H9 (cell line): ENCODE results near the gene SMARCC1. TPM values are rescaled to one million over a fixed set of nuclear protein-coding genes. Genes with fewer than 3 reads are reported as not detected.

Source experiments
- DNase-seq: peaks from one replicate; pipeline ENCODE4 v3.0.0-alpha.2; 2017
- H2AFZ ChIP-seq: one replicate; pipeline ENCODE4 v1.6.1; 2013; ENCODE audit warnings: mild to moderate bottlenecking, low read length, control low read depth, moderate library complexity
- H2AK5ac ChIP-seq: 2 replicates; pipeline ENCODE4 v1.6.1; 2013; ENCODE audit warnings: low read length, control low read depth, mixed read lengths; ENCODE audit not compliant: insufficient read length
- H2BK120ac ChIP-seq: one replicate; pipeline ENCODE4 v1.6.1; 2013; ENCODE audit warnings: low read depth, mild to moderate bottlenecking, low read length, control low read depth, inconsistent platforms; ENCODE audit not compliant: poor library complexity, severe bottlenecking
- H2BK12ac ChIP-seq: 2 replicates; pipeline ENCODE4 v1.6.1; 2013; ENCODE audit warnings: low read length, control low read depth, mixed read lengths, low read depth; ENCODE audit not compliant: insufficient read length
- H2BK15ac ChIP-seq: 2 replicates; pipeline ENCODE4 v1.6.1; 2013; ENCODE audit warnings: low read depth, low read length, control low read depth
- H2BK20ac ChIP-seq: one replicate; pipeline ENCODE4 v1.6.1; 2013; ENCODE audit warnings: low read depth, mild to moderate bottlenecking, low read length, control low read depth, inconsistent platforms; ENCODE audit not compliant: poor library complexity, severe bottlenecking
- H2BK5ac ChIP-seq: 2 replicates; pipeline ENCODE4 v1.6.1; 2013; ENCODE audit warnings: low read length, control low read depth, mixed read lengths; ENCODE audit not compliant: insufficient read length
- H3K14ac ChIP-seq: 2 replicates; pipeline ENCODE4 v1.6.1; 2013; ENCODE audit warnings: low read length, control low read depth; ENCODE audit not compliant: insufficient read depth
- H3K18ac ChIP-seq: 2 replicates; pipeline ENCODE4 v1.6.1; 2013; ENCODE audit warnings: low read depth, mild to moderate bottlenecking, mixed read lengths, low read length, control low read depth; ENCODE audit not compliant: insufficient read length
- H3K23ac ChIP-seq: 2 replicates; pipeline ENCODE4 v1.6.1; 2013; ENCODE audit warnings: low read length, control low read depth, mixed read lengths, low read depth; ENCODE audit not compliant: insufficient read length
- H3K23me2 ChIP-seq: 2 replicates; pipeline ENCODE4 v1.6.1; 2013; ENCODE audit warnings: low read depth, mild to moderate bottlenecking, mixed read lengths, low read length, control low read depth; ENCODE audit not compliant: insufficient read length, poor library complexity, severe bottlenecking
- H3K27ac ChIP-seq: 2 replicates; pipeline ENCODE4 v1.5.1; 2013; ENCODE audit warnings: low read length, control low read depth, mixed read lengths, low read depth; ENCODE audit not compliant: insufficient read length
- H3K27me3 ChIP-seq: 2 replicates; pipeline ENCODE4 v1.6.1; 2013; ENCODE audit warnings: low read length, control low read depth, inconsistent platforms; ENCODE audit not compliant: insufficient read depth
- H3K4ac ChIP-seq: 2 replicates; pipeline ENCODE4 v1.6.1; 2013; ENCODE audit warnings: low read depth, mild to moderate bottlenecking, control low read depth, inconsistent platforms, low read length, moderate library complexity
- H3K4me1 ChIP-seq: 2 replicates; pipeline ENCODE4 v1.6.1; 2013; ENCODE audit warnings: low read length, control low read depth, inconsistent platforms; ENCODE audit not compliant: insufficient read depth
- H3K4me2 ChIP-seq: 2 replicates; pipeline ENCODE4 v1.6.1; 2013; ENCODE audit warnings: low read length, control low read depth, mixed read lengths; ENCODE audit not compliant: insufficient read length, insufficient read depth
- H3K56ac ChIP-seq: 2 replicates; pipeline ENCODE4 v1.6.1; 2013; ENCODE audit warnings: low read depth, mild to moderate bottlenecking, mixed read lengths, low read length, control low read depth; ENCODE audit not compliant: insufficient read length
- H3K79me1 ChIP-seq: 2 replicates; pipeline ENCODE4 v1.6.1; 2013; ENCODE audit warnings: low read depth, mild to moderate bottlenecking, moderate library complexity, low read length, control low read depth, inconsistent platforms; ENCODE audit not compliant: insufficient read depth, poor library complexity, severe bottlenecking
- H3K79me2 ChIP-seq: 2 replicates; pipeline ENCODE4 v1.6.1; 2013; ENCODE audit warnings: low read length, control low read depth, inconsistent platforms; ENCODE audit not compliant: insufficient read depth
- H3K9ac ChIP-seq: 2 replicates; pipeline ENCODE4 v1.6.1; 2013; ENCODE audit warnings: low read length, control low read depth, mixed read lengths; ENCODE audit not compliant: insufficient read length; ENCODE audit errors: extremely low read depth
- H3K9me3 ChIP-seq: one replicate; pipeline ENCODE4 v1.6.1; 2013; ENCODE audit warnings: low read depth, low read length, inconsistent platforms; ENCODE audit not compliant: control insufficient read depth
- H3T11ph ChIP-seq: one replicate; pipeline ENCODE4 v1.6.1; 2013; ENCODE audit warnings: mild to moderate bottlenecking, low read length, control low read depth, inconsistent platforms
- H4K20me1 ChIP-seq: one replicate; pipeline ENCODE4 v1.6.1; 2013; ENCODE audit not compliant: control insufficient read depth, insufficient read length, insufficient read depth
- H4K5ac ChIP-seq: 2 replicates; pipeline ENCODE4 v1.6.1; 2013; ENCODE audit warnings: low read depth, mild to moderate bottlenecking, mixed read lengths, low read length, control low read depth; ENCODE audit not compliant: insufficient read length
- H4K8ac ChIP-seq: replicated peaks from 2 replicates; pipeline ENCODE4 v1.6.1; 2013; ENCODE audit warnings: low read length, control low read depth, mixed read lengths, low read depth; ENCODE audit not compliant: insufficient read length
- H4K91ac ChIP-seq: 2 replicates; pipeline ENCODE4 v1.6.1; 2013; ENCODE audit warnings: low read depth, mild to moderate bottlenecking, moderate library complexity, mixed read lengths, low read length, control low read depth; ENCODE audit not compliant: insufficient read length
- H3K27ac Mint-ChIP-seq, 3 experiments: 2 replicates in 2 of 3; 3 replicates in 1 of 3; pipeline ENCODE4 v1.8.0; 2020 to 2021; ENCODE audit warnings: mixed read lengths in 3 of 3, mild to moderate bottlenecking in 1 of 3, moderate library complexity in 1 of 3
- H3K27me3 Mint-ChIP-seq: 2 replicates; pipeline ENCODE4 v1.8.0; 2021; ENCODE audit warnings: low read depth, mild to moderate bottlenecking, moderate library complexity, mixed read lengths
- H3K36me3 Mint-ChIP-seq, 3 experiments: 2 replicates in 2 of 3; 3 replicates in 1 of 3; pipeline ENCODE4 v1.8.0; 2020 to 2021; ENCODE audit warnings: low read depth in 3 of 3, mixed read lengths in 3 of 3; ENCODE audit not compliant: insufficient read depth in 1 of 3
- H3K4me1 Mint-ChIP-seq, 2 experiments: 2 replicates each; pipeline ENCODE4 v1.8.0; 2020; ENCODE audit warnings: mixed read lengths in 2 of 2
- H3K4me3 Mint-ChIP-seq, 2 experiments: 2 replicates in 1 of 2; 3 replicates in 1 of 2; pipeline ENCODE4 v1.8.0; 2020 to 2021; ENCODE audit warnings: mild to moderate bottlenecking in 2 of 2, mixed read lengths in 2 of 2, moderate library complexity in 1 of 2
- H3K9me3 Mint-ChIP-seq, 2 experiments: 2 replicates in 1 of 2; 3 replicates in 1 of 2; pipeline ENCODE4 v1.8.0; 2020; ENCODE audit warnings: mild to moderate bottlenecking in 2 of 2, mixed read lengths in 2 of 2, moderate library complexity in 1 of 2
- WGBS: extraction: QIAGEN DNeasy Blood & Tissue Kit; methylation state at CpG from one replicate; pipeline ENCODE4 v1.1.7; 2013; ENCODE audit warnings: missing lambda C conversion rate, low lambda C conversion rate, mixed read lengths; ENCODE audit not compliant: insufficient read length; ENCODE audit errors: extremely low coverage; 5-methylcytosine and 5-hydroxymethylcytosine counted together
- total RNA-seq: library from RNA; stranded (reverse); gene quantifications from 2 replicates; pipeline ENCODE4 v1.2.1, GENCODE V29; 2021
- TF ChIP-seq, protein P1 (sequence below): fragments of 200-600 bp; sonication (generic); conservative IDR thresholded peaks from 3 replicates; pipeline ENCODE4 v1.8.0; 2021; ENCODE audit warnings: antibody characterized with exemption, mild to moderate bottlenecking

The SMARCC1 gene
- total RNA-seq, 1 experiment from 2014 or later, result 274 TPM

- Histone ChIP-seq H3K27me3 (no peaks in the 10 kb centered on the region), H4K91ac (no peak overlapping the region), H3K9ac (no peak overlapping the region), H2BK20ac (no peak overlapping the region), H3K56ac (no peak overlapping the region), H3K27ac (no peak overlapping the region), H2BK15ac (no peak overlapping the region), H4K8ac (no peak overlapping the region), H3K14ac (no peak overlapping the region), H3K4me2 (no peak overlapping the region), H3T11ph (no peak overlapping the region), H3K23ac (no peak overlapping the region), H3K18ac (no peak overlapping the region), H2AFZ (no peak overlapping the region), H2AK5ac (no peak overlapping the region), H3K23me2 (no peaks in the 10 kb centered on the region), H2BK5ac (no peak overlapping the region), H3K9me3 (no peaks in the 10 kb centered on the region), H4K20me1 (no peaks in the 10 kb centered on the region), H3K4me1 (no peaks in the 10 kb centered on the region), H3K79me1 (peaks cover 3% of the 10 kb centered on the region), H3K4ac (no peak overlapping the region), H2BK12ac (no peak overlapping the region), H4K5ac (no peak overlapping the region), H2BK120ac (no peak overlapping the region), H3K79me2 (no peaks in the 10 kb centered on the region)
- no peak overlapping the region for H3K4me3 Mint-ChIP-seq
- H3K36me3 Mint-ChIP-seq, result peaks cover 41 to 57% (median 51%) of the 10 kb centered on the region in 3 experiments
- TF ChIP-seq, protein P1, sequence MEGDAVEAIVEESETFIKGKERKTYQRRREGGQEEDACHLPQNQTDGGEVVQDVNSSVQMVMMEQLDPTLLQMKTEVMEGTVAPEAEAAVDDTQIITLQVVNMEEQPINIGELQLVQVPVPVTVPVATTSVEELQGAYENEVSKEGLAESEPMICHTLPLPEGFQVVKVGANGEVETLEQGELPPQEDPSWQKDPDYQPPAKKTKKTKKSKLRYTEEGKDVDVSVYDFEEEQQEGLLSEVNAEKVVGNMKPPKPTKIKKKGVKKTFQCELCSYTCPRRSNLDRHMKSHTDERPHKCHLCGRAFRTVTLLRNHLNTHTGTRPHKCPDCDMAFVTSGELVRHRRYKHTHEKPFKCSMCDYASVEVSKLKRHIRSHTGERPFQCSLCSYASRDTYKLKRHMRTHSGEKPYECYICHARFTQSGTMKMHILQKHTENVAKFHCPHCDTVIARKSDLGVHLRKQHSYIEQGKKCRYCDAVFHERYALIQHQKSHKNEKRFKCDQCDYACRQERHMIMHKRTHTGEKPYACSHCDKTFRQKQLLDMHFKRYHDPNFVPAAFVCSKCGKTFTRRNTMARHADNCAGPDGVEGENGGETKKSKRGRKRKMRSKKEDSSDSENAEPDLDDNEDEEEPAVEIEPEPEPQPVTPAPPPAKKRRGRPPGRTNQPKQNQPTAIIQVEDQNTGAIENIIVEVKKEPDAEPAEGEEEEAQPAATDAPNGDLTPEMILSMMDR, result no peak
- DNase-seq, result no peak
- H3K9me3 Mint-ChIP-seq, result no peaks in the 10 kb centered on the region
- 0 out of 4 replicates have a peak, but pooled peaks cover 0 to 3% of the 10 kb centered on the region in 2 experiments for H3K4me1 Mint-ChIP-seq
- WGBS, result no CpG with 5 or more reads among the region's 2 CpGs
- no peaks in the 10 kb centered on the region for H3K27me3 Mint-ChIP-seq
- peak overlapping the region in 2 of 3 experiments; percentile 3 to 6; a peak in 2 of 7 replicates for H3K27ac Mint-ChIP-seq
Observed at GRCh38 chr3:47611576-47611975, 170.1 kb downstream of the SMARCC1 start.
